NCI-H526 treated with DMSO at 0.1 percent for 48 hours (cell line): ENCODE data around the gene THSD7A.
"Not testable (repeated sequence)": the region's sequence is repeated elsewhere in the genome, so short reads cannot be mapped to it uniquely, and the experiment has no call there.

ENCODE experiments used
- DNase-seq: peaks from one replicate; lab custom pipeline; 2025; lab: John Stamatoyannopoulos, UW

The THSD7A gene

DNA sequence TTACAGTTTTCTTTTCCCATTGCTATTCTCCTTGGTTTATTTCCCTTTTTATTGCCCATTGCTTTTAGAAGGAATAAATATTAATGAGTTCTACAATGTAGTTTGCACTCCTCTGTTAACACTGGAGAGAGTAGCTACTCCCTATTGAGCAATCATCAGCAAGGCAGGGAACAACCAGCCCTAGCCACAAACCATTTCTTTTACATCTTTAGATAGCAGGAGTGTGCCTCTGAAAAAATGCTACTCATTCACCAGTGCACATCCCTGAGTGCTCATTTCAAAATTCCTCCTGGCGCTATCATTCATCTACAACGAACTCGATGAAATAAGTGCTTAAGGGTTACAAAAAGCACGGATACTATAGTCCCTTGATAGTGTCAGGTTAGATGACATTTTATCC lies 252.9 kb downstream of the THSD7A start:
- no peak for DNase-seq

DNA sequence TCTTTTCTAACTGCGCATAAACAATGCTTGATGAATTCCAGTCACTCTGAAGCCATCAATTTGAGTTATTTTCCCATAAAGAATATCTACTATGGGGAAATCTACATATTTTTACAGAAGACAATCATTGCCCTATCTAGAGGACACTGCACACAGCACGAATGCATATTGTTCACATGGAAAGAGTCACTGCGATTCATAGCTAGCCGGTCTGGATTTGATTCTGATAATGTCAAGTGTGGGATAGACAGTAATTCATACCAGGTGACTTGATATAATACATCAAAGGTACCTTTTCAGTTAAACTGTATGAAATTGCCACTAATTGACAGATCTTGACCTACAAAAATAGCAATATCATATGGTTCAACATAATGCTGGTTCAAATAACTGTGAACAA lies 255.7 kb downstream of the THSD7A start:
- DNase-seq = no peak

- DNase-seq = no peak
Measured at GRCh38 chr7:11573128-11573750, 258.8 kb downstream of the THSD7A start.

- no peak for DNase-seq
Measured at GRCh38 chr7:11570922-11571550, 261.0 kb downstream of the THSD7A start.

- no peak for DNase-seq
Measured at GRCh38 chr7:11570205-11570604, 261.8 kb downstream of the THSD7A start.

DNA sequence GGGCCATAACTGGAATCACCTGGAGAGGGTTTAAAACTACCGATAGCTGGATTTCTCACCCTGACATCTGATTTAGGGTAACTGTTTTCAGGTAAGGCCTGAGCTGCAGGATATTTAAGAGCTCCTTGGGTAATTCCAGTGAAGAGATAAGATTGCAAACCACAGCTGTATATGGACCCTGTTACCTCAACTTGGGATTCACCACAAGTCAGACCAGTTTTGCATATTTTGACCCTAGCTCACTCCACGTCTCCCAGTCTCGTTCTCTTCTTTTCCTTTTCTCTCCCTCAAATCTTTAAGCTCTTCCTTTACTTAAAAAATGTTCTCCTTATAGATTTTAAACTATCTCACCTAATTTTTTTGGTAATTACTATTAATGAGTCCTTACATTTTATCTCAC lies 264.4 kb downstream of the THSD7A start:
- DNase-seq = no peak

DNA sequence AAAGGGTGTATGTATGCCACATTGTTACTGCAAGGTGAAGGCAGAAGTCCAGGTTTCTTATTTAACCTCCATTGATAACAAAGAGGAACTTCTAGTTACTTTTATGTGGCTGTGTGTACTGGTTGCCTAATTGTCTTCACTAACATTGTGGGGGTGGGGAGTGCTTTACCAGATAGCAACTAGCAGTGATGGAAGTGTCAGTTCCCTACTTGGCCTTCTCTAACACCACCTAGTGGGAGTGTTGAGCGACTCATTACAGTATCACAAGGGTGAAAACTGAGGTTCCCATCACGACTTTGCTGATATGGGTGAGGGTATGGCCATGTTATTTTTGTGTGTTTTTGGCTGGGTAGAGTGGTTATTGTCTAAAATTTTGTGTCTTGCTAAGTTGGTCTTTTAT lies 274.4 kb downstream of the THSD7A start:
- no peak for DNase-seq

GRCh38 chr7:11552676-11553296 lies 279.2 kb downstream of the THSD7A start:
- DNase-seq = peak; percentile 23

GRCh38 chr7:11551470-11551869 lies 280.5 kb downstream of the THSD7A start:
- DNase-seq = no peak

GRCh38 chr7:11548532-11548931 lies 283.5 kb downstream of the THSD7A start:
- DNase-seq = no peak

DNA sequence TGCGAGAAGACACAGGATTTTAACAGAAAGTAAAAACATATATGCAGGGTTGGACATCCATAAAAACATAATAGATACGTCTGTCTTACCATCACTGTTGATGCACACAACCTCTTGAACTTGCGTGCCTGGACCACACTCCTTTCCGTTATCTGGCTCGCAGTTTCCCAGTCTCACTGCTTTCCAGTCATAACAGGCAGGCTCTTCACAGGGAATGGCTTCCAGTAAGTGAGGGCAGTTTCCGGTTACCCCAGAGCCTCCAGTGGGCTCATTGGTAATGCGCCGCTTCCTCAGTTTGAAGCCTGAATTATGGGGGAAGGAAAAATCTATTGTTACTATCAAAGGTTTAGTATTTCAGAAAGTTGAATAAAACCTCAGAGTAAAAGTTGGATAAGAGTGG lies 290.7 kb downstream of the THSD7A start:
- no peak for DNase-seq

GRCh38 chr7:11540271-11540761 lies 291.7 kb downstream of the THSD7A start:
- no peak for DNase-seq

DNA sequence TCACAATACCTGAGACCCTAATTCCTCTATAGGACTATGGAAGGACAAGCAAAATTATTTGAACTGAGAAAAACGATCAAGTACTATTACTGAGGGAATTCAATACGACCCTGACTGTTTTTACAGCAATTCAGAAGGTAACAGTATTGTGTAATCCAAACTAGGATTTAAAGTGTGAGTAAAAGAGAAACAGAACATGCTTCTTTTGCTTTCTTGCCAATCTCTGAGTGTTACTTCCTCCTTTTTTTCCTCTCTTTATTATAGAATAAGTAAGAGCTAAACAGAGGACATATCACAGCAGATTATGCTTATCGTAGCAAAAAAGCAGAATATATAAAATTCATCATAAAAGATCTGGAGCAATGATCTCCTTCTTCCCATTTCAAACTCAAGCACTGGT lies 292.1 kb downstream of the THSD7A start:
- DNase-seq = no peak

- no peak for DNase-seq
Measured at GRCh38 chr7:11538751-11539299, 293.2 kb downstream of the THSD7A start.

DNA sequence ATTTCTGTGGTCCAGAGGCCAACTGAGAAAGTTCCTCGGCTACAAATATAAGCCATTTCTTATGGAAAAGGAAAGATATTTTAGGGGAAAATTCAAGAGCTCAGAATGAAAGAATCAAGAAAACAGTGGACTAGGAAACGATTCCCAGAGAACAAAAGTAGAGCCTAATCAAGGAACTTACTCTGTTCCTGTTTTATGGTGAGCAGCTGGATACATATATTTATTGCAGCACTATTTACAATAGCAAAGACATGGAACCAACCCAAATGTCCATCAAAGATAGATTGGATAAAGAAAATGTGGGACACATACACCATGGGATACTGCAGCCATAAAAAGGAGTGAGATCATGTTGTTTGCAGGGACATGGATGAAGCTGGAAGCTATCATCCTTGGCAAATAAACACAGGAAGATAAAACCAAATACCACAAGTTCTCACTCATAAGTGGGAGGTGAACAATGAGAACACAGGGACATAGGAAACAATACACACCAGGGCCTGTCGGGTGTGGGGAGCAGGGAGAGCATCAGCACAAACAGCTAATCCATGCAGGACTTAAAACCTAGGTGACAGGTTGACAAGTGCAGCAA lies 298.7 kb downstream of the THSD7A start:
- no peak for DNase-seq

- no peak for DNase-seq
Measured at GRCh38 chr7:11529382-11529781, 302.6 kb downstream of the THSD7A start.

DNA sequence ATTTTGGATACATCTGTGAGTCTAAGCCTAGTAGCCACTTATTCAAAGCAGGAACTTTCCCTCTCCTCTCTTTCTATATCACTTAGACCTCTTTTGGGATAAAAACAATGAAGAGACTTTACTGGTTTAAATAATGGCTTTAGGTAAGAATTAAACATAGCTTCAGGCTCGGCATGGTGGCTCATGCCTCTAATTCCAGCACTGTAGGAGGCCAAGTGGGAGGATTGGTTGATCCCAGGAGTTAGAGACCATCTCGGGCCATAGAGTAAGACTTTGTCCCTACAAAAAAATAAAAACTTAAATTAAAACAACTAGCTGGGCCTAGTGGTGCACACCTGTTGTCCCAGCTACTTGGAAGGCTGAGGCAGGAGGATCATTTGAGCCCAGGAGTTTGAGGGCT lies 304.3 kb downstream of the THSD7A start:
- no peak for DNase-seq

- DNase-seq = peak; percentile 68
Measured at GRCh38 chr7:11524476-11525397, 307.3 kb downstream of the THSD7A start.

DNA sequence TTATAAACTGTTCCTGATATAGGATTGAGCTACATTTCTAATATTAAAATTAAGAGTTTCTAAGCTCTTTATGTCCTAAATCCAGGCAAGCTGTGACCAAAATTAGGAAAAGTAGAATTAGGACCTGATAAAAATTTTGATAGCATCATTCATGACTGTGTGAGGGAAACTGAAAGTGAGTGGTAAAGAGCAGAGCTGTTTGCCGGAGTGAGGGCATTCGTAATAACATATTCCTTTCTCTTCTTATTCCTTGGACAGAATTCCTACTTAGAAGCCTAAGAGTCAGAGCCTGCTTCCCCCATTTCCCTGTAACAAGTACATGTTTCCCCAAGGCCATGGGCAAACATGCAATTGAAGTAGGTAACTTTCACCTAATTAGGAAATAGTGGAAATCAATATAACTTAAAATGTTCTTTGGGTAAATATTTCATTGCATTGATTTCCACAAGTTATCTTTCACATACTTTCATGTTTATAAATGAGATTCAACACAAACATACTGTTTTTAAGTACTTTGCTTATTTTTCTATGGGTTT lies 310.0 kb downstream of the THSD7A start:
- not testable (repeated sequence) for DNase-seq

DNA sequence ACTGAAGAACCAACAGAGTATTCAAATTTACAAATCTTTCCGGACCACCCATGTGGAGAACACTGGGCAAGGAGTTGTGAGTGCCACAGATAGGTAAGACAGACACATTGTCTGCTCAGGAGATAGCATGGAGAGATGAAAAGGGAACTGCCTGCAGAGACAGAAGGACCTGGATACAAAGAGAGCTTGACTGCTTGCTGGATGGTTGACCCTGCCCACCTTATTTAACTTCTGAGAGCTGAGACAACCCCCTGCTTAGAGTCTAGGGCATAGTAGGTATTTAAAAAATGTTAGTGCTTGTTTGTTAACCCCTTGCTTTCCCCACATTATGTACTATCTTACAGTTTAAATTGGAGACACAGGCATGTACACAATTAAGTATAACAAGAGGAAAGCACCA lies 314.1 kb downstream of the THSD7A start:
- DNase-seq = no peak

DNA sequence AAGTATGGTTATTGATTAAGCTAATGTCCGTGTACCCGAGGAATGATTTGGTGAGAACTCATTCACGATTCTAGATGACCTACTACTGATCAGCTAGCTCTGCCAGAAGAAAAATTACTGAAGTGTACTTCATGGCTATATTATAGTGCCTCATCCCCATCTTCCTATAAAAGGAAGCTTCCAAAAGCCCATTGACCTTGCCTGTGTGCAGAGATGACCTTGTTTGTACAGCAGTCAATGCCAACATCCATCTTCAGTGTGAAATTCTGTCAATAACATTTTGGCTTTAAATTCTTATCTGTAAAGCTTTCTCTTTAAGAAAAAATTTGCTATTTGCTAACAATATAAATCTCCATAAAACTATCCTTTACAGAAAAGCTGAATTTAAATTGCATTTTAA lies 315.7 kb downstream of the THSD7A start:
- DNase-seq = no peak
